Neural crest cell (in vitro differentiated cells): Measurements from ENCODE around the gene AFF2. TPM values are rescaled to one million over a fixed set of nuclear protein-coding genes. Genes with fewer than 3 reads are reported as not detected.

ENCODE experiments used
- DNase-seq: peaks from one replicate; pipeline ENCODE4 v3.0.0; 2021; ENCODE audit warnings: low read depth, mixed read lengths, low spot score
- H3K27ac Mint-ChIP-seq: one replicate; pipeline ENCODE4 v1.8.0; 2021; ENCODE audit warnings: mild to moderate bottlenecking, mixed read lengths; ENCODE audit not compliant: unreplicated experiment
- H3K27me3 Mint-ChIP-seq: 2 replicates; pipeline ENCODE4 v1.8.0; 2021; ENCODE audit warnings: low read depth, mild to moderate bottlenecking, mixed read lengths
- H3K36me3 Mint-ChIP-seq: 2 replicates; pipeline ENCODE4 v1.8.0; 2021; ENCODE audit warnings: low read depth, mild to moderate bottlenecking, mixed read lengths
- H3K4me1 Mint-ChIP-seq: 2 replicates; pipeline ENCODE4 v1.8.0; 2021; ENCODE audit warnings: mixed read lengths
- H3K4me3 Mint-ChIP-seq: one replicate; pipeline ENCODE4 v1.8.0; 2021; ENCODE audit warnings: mild to moderate bottlenecking, mixed read lengths
- H3K9me3 Mint-ChIP-seq: 2 replicates; pipeline ENCODE4 v1.8.0; 2021; ENCODE audit warnings: mixed read lengths
- total RNA-seq: library from RNA; stranded (reverse); gene quantifications from 2 replicates; pipeline ENCODE4 v1.2.1, GENCODE V29; 2021
- TF ChIP-seq, protein P1 (sequence below): fragments of 200-600 bp; sonication (generic); conservative IDR thresholded peaks from 2 replicates; pipeline ENCODE4 v1.5.0; 2021; ENCODE audit warnings: antibody characterized with exemption, mild to moderate bottlenecking

The AFF2 gene
- total RNA-seq, 1 donor from 2014 or later, result 15.4 TPM

GRCh38 chrX:148535639-148536038 lies 35.2 kb downstream of the AFF2 start:
- Mint-ChIP-seq H3K36me3 (no peaks in the 10 kb centered on the region), H3K4me3 (no peak overlapping the region), H3K4me1 (peaks cover 9% of the 10 kb centered on the region), H3K27me3 (no peaks in the 10 kb centered on the region), H3K9me3 (no peaks in the 10 kb centered on the region), H3K27ac (peak overlapping the region; percentile 57)
- DNase-seq, result no peak
- TF ChIP-seq, protein P1, sequence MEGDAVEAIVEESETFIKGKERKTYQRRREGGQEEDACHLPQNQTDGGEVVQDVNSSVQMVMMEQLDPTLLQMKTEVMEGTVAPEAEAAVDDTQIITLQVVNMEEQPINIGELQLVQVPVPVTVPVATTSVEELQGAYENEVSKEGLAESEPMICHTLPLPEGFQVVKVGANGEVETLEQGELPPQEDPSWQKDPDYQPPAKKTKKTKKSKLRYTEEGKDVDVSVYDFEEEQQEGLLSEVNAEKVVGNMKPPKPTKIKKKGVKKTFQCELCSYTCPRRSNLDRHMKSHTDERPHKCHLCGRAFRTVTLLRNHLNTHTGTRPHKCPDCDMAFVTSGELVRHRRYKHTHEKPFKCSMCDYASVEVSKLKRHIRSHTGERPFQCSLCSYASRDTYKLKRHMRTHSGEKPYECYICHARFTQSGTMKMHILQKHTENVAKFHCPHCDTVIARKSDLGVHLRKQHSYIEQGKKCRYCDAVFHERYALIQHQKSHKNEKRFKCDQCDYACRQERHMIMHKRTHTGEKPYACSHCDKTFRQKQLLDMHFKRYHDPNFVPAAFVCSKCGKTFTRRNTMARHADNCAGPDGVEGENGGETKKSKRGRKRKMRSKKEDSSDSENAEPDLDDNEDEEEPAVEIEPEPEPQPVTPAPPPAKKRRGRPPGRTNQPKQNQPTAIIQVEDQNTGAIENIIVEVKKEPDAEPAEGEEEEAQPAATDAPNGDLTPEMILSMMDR, result no peak

DNA sequence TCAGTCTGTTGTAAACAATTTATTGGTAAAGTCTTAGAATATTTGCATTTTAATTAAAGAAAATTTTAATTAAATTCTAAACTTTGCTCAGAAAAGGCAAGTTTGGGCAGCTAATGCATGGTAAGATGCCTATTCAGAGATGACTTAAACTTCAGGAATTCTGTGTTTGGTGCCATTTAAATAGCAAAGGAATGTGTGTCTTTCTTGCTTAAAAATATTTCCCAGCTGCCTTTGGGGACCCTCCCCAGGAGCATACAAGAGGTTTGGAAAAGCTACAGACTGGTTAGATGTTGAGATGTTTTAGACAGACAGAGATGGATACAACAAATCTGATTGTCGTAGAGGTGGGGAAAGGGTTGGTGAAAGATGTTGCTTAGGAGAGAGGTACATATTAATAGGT lies 36.5 kb downstream of the AFF2 start:
- no peaks in the 10 kb centered on the region for H3K36me3 Mint-ChIP-seq
- H3K4me1 Mint-ChIP-seq, result peaks cover 18% of the 10 kb centered on the region
- H3K9me3 Mint-ChIP-seq, result no peaks in the 10 kb centered on the region
- H3K4me3 Mint-ChIP-seq, result no peak overlapping the region
- no peak overlapping the region for H3K27ac Mint-ChIP-seq
- H3K27me3 Mint-ChIP-seq, result no peaks in the 10 kb centered on the region
- TF ChIP-seq, protein P1, result no peak
- DNase-seq, result no peak

DNA sequence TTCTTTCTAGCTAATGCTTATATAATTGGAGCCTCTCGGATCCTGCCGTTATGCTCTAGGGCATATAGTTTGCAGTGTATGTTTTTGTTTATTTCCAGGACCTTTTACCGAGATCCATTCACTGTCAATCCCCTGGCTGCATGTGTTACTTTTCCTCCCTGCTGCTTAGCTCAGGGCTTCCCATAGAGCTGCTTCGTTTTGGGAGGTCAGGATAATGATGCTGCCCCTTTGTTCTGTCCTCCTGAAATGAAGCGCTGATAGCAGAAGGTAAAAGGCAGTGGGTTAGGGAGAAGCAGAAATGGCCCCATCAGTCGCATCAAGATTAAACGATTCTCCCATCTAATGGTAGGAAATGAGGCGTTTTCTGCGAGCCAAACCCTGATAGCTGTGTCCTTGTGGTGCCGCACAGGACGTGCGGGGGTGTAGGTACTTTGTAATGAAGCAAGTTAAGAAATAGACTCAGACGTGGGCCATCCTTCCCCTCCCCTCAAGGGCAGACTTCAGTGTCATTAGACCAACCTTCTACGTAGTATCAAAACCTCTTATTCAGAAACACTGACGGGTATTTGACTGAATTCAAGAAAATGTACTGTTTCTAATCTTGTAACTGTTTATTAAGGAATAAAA lies 37.3 kb downstream of the AFF2 start:
- H3K36me3 Mint-ChIP-seq, result no peaks in the 10 kb centered on the region
- H3K4me3 Mint-ChIP-seq, result no peak overlapping the region
- H3K9me3 Mint-ChIP-seq, result no peaks in the 10 kb centered on the region
- peaks cover 18% of the 10 kb centered on the region for H3K4me1 Mint-ChIP-seq
- TF ChIP-seq, protein P1, result no peak
- H3K27me3 Mint-ChIP-seq, result no peaks in the 10 kb centered on the region
- DNase-seq, result no peak
- H3K27ac Mint-ChIP-seq, result no peak overlapping the region

DNA sequence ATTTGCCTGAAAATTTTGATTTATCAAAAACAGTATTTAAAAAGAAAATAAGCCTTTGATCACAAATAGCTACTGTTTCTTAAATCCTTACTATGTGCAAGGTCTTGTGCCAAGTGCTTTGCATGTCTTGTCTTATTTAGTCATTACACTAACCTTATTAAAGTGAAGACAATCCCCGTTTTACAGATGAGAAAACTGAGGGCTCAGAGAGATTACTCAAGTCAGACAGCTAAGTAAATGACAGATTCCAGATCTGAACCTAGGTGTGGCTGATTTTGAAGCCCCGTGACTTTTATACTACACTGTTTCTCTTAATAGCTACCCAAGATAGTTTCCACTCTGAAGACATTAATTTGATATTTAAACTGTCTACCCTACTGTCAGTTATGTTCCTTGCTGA lies 38.2 kb downstream of the AFF2 start:
- Mint-ChIP-seq H3K27ac (no peak overlapping the region), H3K4me3 (no peak overlapping the region)
- no peak for DNase-seq

DNA sequence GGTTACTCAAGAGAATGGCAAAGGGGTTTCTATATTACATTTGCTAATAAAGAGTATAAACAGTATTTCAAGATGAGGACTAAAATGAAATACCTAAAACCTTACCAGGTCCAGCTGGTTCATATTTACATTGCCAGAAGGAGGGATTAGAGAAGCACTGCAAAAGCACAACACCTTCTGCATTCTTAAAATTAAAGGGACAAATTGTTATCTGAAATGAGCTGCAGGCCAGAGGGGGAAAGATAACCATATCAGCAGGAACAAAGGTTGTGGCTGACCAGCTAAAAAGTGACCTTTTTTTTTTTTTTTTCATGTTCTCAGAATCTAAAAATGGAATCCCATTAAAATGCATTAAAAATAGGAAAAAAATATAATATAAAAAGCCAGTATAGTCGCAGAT lies 39.7 kb downstream of the AFF2 start:
- peaks cover 18% of the 10 kb centered on the region for H3K4me1 Mint-ChIP-seq
- H3K27me3 Mint-ChIP-seq, result no peaks in the 10 kb centered on the region
- TF ChIP-seq, protein P1, result no peak
- no peak for DNase-seq
- no peaks in the 10 kb centered on the region for H3K36me3 Mint-ChIP-seq
- H3K4me3 Mint-ChIP-seq, result no peak overlapping the region
- H3K9me3 Mint-ChIP-seq, result no peaks in the 10 kb centered on the region
- H3K27ac Mint-ChIP-seq, result no peak overlapping the region

More for the DNA sequence above, 38.2 kb downstream of the AFF2 start:
- no peaks in the 10 kb centered on the region for H3K27me3 Mint-ChIP-seq
- H3K9me3 Mint-ChIP-seq, result no peaks in the 10 kb centered on the region
- TF ChIP-seq, protein P1, result no peak
- H3K4me1 Mint-ChIP-seq, result peaks cover 18% of the 10 kb centered on the region
- H3K36me3 Mint-ChIP-seq, result no peaks in the 10 kb centered on the region
